Erythroblast (primary cell): ENCODE results near the gene NEK3.

Experiments
- GATA1 ChIP-seq: IDR thresholded peaks from 2 replicates; pipeline ENCODE4 v1.6.1; 2011; ENCODE audit warnings: low read depth, mild to moderate bottlenecking, control low read depth, low read length, moderate library complexity
- POLR2A ChIP-seq: IDR thresholded peaks from 2 replicates; pipeline ENCODE4 v1.6.1; 2011; ENCODE audit warnings: mild to moderate bottlenecking, low read length

DNA sequence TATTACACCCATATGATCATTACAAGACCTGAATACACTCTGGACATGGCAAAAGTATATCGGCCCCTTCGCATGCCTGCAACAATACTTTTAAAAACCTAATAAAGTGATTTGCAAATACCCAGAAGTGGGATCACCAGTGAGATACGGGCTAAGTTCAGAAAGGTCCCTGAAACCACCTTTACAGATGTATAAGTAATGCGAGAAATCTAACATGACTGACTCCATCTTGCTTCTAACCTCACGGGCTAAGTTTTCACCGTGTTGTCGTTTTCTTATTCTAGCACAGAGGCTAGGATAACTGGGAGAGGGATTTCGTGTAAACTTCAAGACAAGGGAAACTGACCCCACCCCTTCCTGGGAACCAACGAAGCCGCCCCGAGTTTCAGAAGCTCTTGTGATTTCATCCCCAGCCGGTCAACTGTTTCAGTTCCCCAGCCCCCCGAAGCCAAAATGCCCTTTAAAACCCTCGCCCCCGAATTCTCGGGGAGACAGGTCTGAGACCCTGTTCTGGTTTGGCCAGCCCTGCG lies 703 bp downstream of the NEK3 start:
- no peak for TF ChIP-seq POLR2A
- TF ChIP-seq GATA1 = no peak
